DOHH2 (cell line): ENCODE results near the gene STEAP3.

Experiments
- EZH2phosphoT487 ChIP-seq: fragments of 200-600 bp; sonication (generic); IDR thresholded peaks from 2 replicates; pipeline ENCODE4 v1.6.1; 2017; ENCODE audit warnings: borderline replicate concordance, mild to moderate bottlenecking, antibody characterized with exemption, low read length, moderate library complexity, mixed read lengths
- TF ChIP-seq, protein P1 (sequence below): fragments of 200-600 bp; sonication (generic); IDR thresholded peaks from one replicate; pipeline ENCODE4 v1.5.1; 2014; ENCODE audit warnings: antibody characterized with exemption, mild to moderate bottlenecking, low read depth, low read length; ENCODE audit not compliant: poor library complexity, severe bottlenecking

DNA sequence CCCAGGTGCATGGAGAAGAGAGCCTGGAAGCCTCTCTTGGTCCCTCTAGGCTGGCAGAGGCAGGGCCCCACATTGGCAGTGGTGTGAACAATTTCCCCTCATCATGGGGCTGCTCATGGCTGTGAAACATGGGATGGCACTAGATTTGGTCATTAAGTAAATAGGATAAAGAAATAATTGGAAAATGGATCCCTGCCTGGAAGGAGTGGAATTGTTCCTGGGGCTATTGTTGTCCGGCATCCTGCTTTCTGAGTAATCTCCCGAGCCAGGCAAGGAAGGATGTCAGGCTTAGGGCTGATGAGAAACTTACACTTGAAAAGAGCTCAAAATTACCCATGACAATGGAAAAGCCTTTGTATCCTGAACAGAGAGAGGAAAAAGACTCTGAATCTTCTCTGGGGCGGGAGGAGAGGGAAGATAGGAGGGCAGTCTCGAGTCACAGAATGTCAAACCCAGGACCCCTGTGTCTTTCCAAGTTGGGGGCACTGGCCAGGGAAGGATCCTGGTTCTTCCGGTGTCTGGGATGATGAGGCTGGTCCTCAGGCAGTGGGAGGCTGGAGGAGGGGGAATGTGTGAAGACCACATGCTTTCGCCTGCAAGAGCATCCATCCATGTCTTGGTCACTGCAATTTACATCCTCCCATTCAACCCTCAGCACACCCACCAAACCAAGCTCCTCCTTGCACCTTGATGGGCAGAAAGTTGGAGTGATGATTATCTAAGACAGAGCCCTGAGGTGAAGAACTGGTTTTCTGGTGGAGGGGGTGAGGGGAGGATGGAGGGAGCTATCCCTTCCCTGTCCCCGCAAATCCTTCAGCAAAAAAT is 27.1 kb upstream of the STEAP3 start:
- TF ChIP-seq, protein P1, sequence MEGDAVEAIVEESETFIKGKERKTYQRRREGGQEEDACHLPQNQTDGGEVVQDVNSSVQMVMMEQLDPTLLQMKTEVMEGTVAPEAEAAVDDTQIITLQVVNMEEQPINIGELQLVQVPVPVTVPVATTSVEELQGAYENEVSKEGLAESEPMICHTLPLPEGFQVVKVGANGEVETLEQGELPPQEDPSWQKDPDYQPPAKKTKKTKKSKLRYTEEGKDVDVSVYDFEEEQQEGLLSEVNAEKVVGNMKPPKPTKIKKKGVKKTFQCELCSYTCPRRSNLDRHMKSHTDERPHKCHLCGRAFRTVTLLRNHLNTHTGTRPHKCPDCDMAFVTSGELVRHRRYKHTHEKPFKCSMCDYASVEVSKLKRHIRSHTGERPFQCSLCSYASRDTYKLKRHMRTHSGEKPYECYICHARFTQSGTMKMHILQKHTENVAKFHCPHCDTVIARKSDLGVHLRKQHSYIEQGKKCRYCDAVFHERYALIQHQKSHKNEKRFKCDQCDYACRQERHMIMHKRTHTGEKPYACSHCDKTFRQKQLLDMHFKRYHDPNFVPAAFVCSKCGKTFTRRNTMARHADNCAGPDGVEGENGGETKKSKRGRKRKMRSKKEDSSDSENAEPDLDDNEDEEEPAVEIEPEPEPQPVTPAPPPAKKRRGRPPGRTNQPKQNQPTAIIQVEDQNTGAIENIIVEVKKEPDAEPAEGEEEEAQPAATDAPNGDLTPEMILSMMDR: no peak
- no peak for TF ChIP-seq EZH2phosphoT487
